ENCODE data around the gene HVCN1.
"Not testable (repeated sequence)": the region's sequence is repeated elsewhere in the genome, so short reads cannot be mapped to it uniquely, and the experiment has no call there.

HVCN1 gene

GRCh38 chr12:110613771-110614684 is 74.9 kb downstream of the HVCN1 start, which contains the start of gene TCTN1:
TCTN1 (plus strand) TSS chr12:110614129; CDS start chr12:110614183, 54 bp downstream.
- peak; percentile 92 for DNase-seq (ENCODE audit: low read depth)

GRCh38 chr12:110613071-110613770 is 75.7 kb downstream of the HVCN1 start:
- no peak for DNase-seq (ENCODE audit: low read depth)

- DNase-seq (ENCODE audit: low read depth), result no peak
Measured at GRCh38 chr12:110606253-110606611, 82.7 kb downstream of the HVCN1 start.

GRCh38 chr12:110602085-110602814 is 86.7 kb downstream of the HVCN1 start:
- DNase-seq (ENCODE audit: low read depth), result not testable (repeated sequence)

GRCh38 chr12:110600254-110600653 is 88.7 kb downstream of the HVCN1 start:
- DNase-seq (ENCODE audit: low read depth), result no peak

- DNase-seq (ENCODE audit: low read depth), result no peak
Measured at GRCh38 chr12:110599334-110599733, 89.6 kb downstream of the HVCN1 start.
